ENCODE measurements around the gene PHF19.
A peak's percentile ranks its signal among the peaks of the same experiment; 100 is the strongest.

The PHF19 gene

GRCh38 chr9:120893611-120894307, 16.8 kb upstream of the PHF19 start:
- Histone ChIP-seq H2BK12ac (ENCODE audit: low read length) (no peak overlapping the region), H3K36me3 (replicated peaks in 1 of 2; ENCODE audit: control insufficient read depth in 2 of 2, insufficient read depth in 2 of 2, low read length in 2 of 2) (no peaks in the 10 kb centered on the region), H4K8ac (ENCODE audit: low read depth, low read length) (no peak overlapping the region), H3K23ac (ENCODE audit: low read depth, low read length, poor library complexity) (peak overlapping the region; percentile 27), H3K9me3 (replicated peaks in 1 of 2; ENCODE audit: control insufficient read depth in 2 of 2, insufficient read depth in 1 of 2, low read depth in 1 of 2, low read length in 2 of 2) (no peaks in the 10 kb centered on the region), H2BK5ac (ENCODE audit: low read length) (no peak overlapping the region), H3K18ac (ENCODE audit: low read length) (no peak overlapping the region), H2AFZ (ENCODE audit: low read length) (no peak overlapping the region), H3K4me2 (ENCODE audit: insufficient read depth, low read length, poor library complexity, severe bottlenecking) (no peak overlapping the region), H2BK120ac (ENCODE audit: low read depth, low read length) (no peak overlapping the region), H3K27me3 (ENCODE audit: control insufficient read depth in 3 of 3, insufficient read depth in 3 of 3, low read depth in 1 of 3, low read length in 3 of 3) (peaks cover 0 to 22% (median 0%) of the 10 kb centered on the region in 3 experiments), H3K79me1 (ENCODE audit: low read depth, low read length) (no peaks in the 10 kb centered on the region), H3K4me1 (ENCODE audit: control insufficient read depth in 2 of 2, insufficient read depth in 1 of 2, low read depth in 1 of 2, low read length in 2 of 2) (peaks cover 0 to 3% of the 10 kb centered on the region in 2 donors), H4K91ac (ENCODE audit: low read depth, low read length, poor library complexity) (no peak overlapping the region), H3K4me3 (ENCODE audit: low read length in 2 of 2) (no peak overlapping the region), H3K27ac (replicated peaks; ENCODE audit: low read length) (no peak overlapping the region), H2AK5ac (ENCODE audit: low read depth, low read length) (no peak overlapping the region), H3K9ac (ENCODE audit: low read depth, low read length, poor library complexity) (no peak overlapping the region), H3K4ac (ENCODE audit: low read length) (no peak overlapping the region), H2BK15ac (ENCODE audit: low read length) (no peak overlapping the region), H3K14ac (ENCODE audit: low read length) (no peak overlapping the region)
- WGBS, 2 donors (ENCODE audit: extremely low coverage in 2 of 2, insufficient read length in 2 of 2, insufficient replicate concordance in 1 of 2), result no CpG with 5 or more reads among the region's 13 CpGs
- no peak for DNase-seq (ENCODE audit: low spot score)

- Histone ChIP-seq H3K4me1 (ENCODE audit: control insufficient read depth in 2 of 2, insufficient read depth in 1 of 2, low read depth in 1 of 2, low read length in 2 of 2) (peaks cover 0 to 3% of the 10 kb centered on the region in 2 donors), H3K27ac (replicated peaks; ENCODE audit: low read length) (no peak overlapping the region), H3K27me3 (ENCODE audit: control insufficient read depth in 3 of 3, insufficient read depth in 3 of 3, low read depth in 1 of 3, low read length in 3 of 3) (peaks cover 0 to 22% (median 0%) of the 10 kb centered on the region in 3 experiments), H3K4ac (ENCODE audit: low read length) (no peak overlapping the region), H3K36me3 (replicated peaks in 1 of 2; ENCODE audit: control insufficient read depth in 2 of 2, insufficient read depth in 2 of 2, low read length in 2 of 2) (no peaks in the 10 kb centered on the region), H2BK5ac (ENCODE audit: low read length) (no peak overlapping the region), H3K79me1 (ENCODE audit: low read depth, low read length) (no peaks in the 10 kb centered on the region), H3K9ac (ENCODE audit: low read depth, low read length, poor library complexity) (no peak overlapping the region), H2BK120ac (ENCODE audit: low read depth, low read length) (no peak overlapping the region), H3K4me2 (ENCODE audit: insufficient read depth, low read length, poor library complexity, severe bottlenecking) (no peak overlapping the region), H4K8ac (ENCODE audit: low read depth, low read length) (no peak overlapping the region), H2BK15ac (ENCODE audit: low read length) (no peak overlapping the region), H3K9me3 (replicated peaks in 1 of 2; ENCODE audit: control insufficient read depth in 2 of 2, insufficient read depth in 1 of 2, low read depth in 1 of 2, low read length in 2 of 2) (no peaks in the 10 kb centered on the region), H3K23ac (ENCODE audit: low read depth, low read length, poor library complexity) (peak overlapping the region; percentile 27), H2AFZ (ENCODE audit: low read length) (no peak overlapping the region), H3K14ac (ENCODE audit: low read length) (no peak overlapping the region), H4K91ac (ENCODE audit: low read depth, low read length, poor library complexity) (no peak overlapping the region), H2AK5ac (ENCODE audit: low read depth, low read length) (no peak overlapping the region), H3K18ac (ENCODE audit: low read length) (peak overlapping the region; percentile 13), H3K4me3 (ENCODE audit: low read length in 2 of 2) (no peak overlapping the region), H2BK12ac (ENCODE audit: low read length) (no peak overlapping the region)
- WGBS, 2 donors (ENCODE audit: extremely low coverage in 2 of 2, insufficient read length in 2 of 2, insufficient replicate concordance in 1 of 2), result no CpG with 5 or more reads among the region's 6 CpGs
- no peak for DNase-seq (ENCODE audit: low spot score)
Measured at GRCh38 chr9:120892748-120893610, 16.0 kb upstream of the PHF19 start.

DNA sequence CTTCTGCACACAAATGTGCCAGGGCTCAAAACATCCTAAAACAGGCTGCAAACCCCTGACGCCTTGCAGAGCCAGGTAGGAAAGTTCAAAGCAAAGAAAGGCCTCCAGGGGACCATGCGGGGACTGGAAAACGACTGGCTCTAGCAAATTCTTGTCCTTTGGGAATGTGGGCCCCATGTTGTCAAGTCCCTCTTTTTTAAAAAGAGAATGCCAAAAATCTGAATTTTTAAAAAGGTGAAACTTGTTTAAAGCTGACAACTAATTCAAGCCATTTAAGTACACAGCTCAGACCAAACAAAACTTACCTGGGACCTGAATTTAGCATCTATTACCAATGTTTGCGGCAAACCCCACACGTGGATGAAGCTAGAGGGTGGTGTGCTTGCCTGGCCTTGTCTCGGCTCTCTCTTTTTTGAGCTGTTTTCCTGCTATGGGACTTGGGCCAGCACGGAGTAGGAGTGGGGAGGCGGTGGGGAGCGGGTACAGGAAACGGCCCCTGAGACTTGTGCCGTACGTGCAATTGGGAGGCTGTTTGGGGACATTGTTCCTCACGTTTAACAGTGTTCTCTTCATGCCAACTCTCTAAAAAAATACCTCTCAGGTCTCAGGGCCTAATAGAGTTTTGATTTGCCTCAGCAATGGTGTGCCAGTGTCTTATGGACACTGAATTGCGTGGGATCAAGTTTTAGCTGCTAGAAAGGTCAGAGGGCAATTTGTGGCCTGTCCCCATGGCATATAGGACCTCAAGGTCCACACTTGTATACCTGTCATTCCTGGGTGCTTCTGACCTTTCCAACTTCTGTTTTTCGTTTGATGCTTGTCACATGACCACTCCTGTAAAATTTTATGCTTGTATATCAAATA, 15.1 kb upstream of the PHF19 start:
- no peaks in the 10 kb centered on the region for H3K36me3 ChIP-seq (replicated peaks in 1 of 2; ENCODE audit: control insufficient read depth in 2 of 2, insufficient read depth in 2 of 2, low read length in 2 of 2)
- no peak overlapping the region for H3K14ac ChIP-seq (ENCODE audit: low read length)
- WGBS, 2 donors (ENCODE audit: extremely low coverage in 2 of 2, insufficient read length in 2 of 2, insufficient replicate concordance in 1 of 2), result no CpG with 5 or more reads among the region's 15 CpGs
- no peak overlapping the region for H3K27ac ChIP-seq (replicated peaks; ENCODE audit: low read length)
- H2AK5ac ChIP-seq (ENCODE audit: low read depth, low read length), result no peak overlapping the region
- H4K8ac ChIP-seq (ENCODE audit: low read depth, low read length), result no peak overlapping the region
- H3K4me1 ChIP-seq (ENCODE audit: control insufficient read depth in 2 of 2, insufficient read depth in 1 of 2, low read depth in 1 of 2, low read length in 2 of 2), result peaks cover 0 to 2% of the 10 kb centered on the region in 2 donors
- no peak overlapping the region for H3K4ac ChIP-seq (ENCODE audit: low read length)
- no peak overlapping the region for H2BK120ac ChIP-seq (ENCODE audit: low read depth, low read length)
- no peak overlapping the region for H3K18ac ChIP-seq (ENCODE audit: low read length)
- H3K4me3 ChIP-seq (ENCODE audit: low read length in 2 of 2), result no peak overlapping the region
- peaks cover 0 to 22% (median 0%) of the 10 kb centered on the region in 3 experiments for H3K27me3 ChIP-seq (ENCODE audit: control insufficient read depth in 3 of 3, insufficient read depth in 3 of 3, low read depth in 1 of 3, low read length in 3 of 3)
- H2AFZ ChIP-seq (ENCODE audit: low read length), result peak overlapping the region; percentile 6
- no peak for DNase-seq (ENCODE audit: low spot score)
- no peak overlapping the region for H2BK12ac ChIP-seq (ENCODE audit: low read length)
- H4K91ac ChIP-seq (ENCODE audit: low read depth, low read length, poor library complexity), result no peak overlapping the region
- H3K79me1 ChIP-seq (ENCODE audit: low read depth, low read length), result no peaks in the 10 kb centered on the region
- no peak overlapping the region for H2BK15ac ChIP-seq (ENCODE audit: low read length)
- no peak overlapping the region for H2BK5ac ChIP-seq (ENCODE audit: low read length)
- no peak overlapping the region for H3K9ac ChIP-seq (ENCODE audit: low read depth, low read length, poor library complexity)
- H3K9me3 ChIP-seq (replicated peaks in 1 of 2; ENCODE audit: control insufficient read depth in 2 of 2, insufficient read depth in 1 of 2, low read depth in 1 of 2, low read length in 2 of 2), result no peaks in the 10 kb centered on the region
- H3K4me2 ChIP-seq (ENCODE audit: insufficient read depth, low read length, poor library complexity, severe bottlenecking), result no peak overlapping the region
- no peak overlapping the region for H3K23ac ChIP-seq (ENCODE audit: low read depth, low read length, poor library complexity)

Data from neuronal stem cell (in vitro differentiated cells).